Cardiac fibroblast (primary cell): Measurements from ENCODE around the gene NR6A1.

Source experiments
- DNase-seq, 2 donors: peaks; one replicate each; pipeline versions ENCODE4 v3.0.0 to v3.0.0-alpha.2; 2010; ENCODE audit warnings: low read depth in 2 of 2
- H3K4me3 ChIP-seq, 2 donors: replicated peaks in 1 of 2; 1 replicate in 1 of 2; 2 replicates in 1 of 2; pipeline ENCODE4 v1.5.1; 2011; ENCODE audit warnings: low read depth in 2 of 2, low read length in 2 of 2, mild to moderate bottlenecking in 2 of 2, moderate library complexity in 1 of 2
- CTCF ChIP-seq: IDR thresholded peaks from one replicate; pipeline ENCODE4 v1.5.1; 2011; ENCODE audit warnings: low read depth, mild to moderate bottlenecking, low read length, inconsistent platforms

The NR6A1 gene

GRCh38 chr9:124671861-124672260 lies 99.2 kb downstream of the NR6A1 start:
- TF ChIP-seq CTCF = no peak
- no peak for DNase-seq
- no peak overlapping the region for H3K4me3 ChIP-seq

- no peak for DNase-seq
- no peak for TF ChIP-seq CTCF
- no peak overlapping the region for H3K4me3 ChIP-seq
Measured at GRCh38 chr9:124666642-124667041, 104.5 kb downstream of the NR6A1 start.

- peak in 1 of 2 donors; percentile 73 for DNase-seq
- TF ChIP-seq CTCF = no peak
Measured at GRCh38 chr9:124665391-124666058, 105.6 kb downstream of the NR6A1 start.

GRCh38 chr9:124664143-124664542 lies 107.0 kb downstream of the NR6A1 start:
- TF ChIP-seq CTCF = no peak
- no peak overlapping the region for H3K4me3 ChIP-seq
- DNase-seq = peak; percentile 16 to 18

More at GRCh38 chr9:124665391-124666058, 105.6 kb downstream of the NR6A1 start:
- no peak overlapping the region for H3K4me3 ChIP-seq

GRCh38 chr9:124663046-124663961 lies 107.8 kb downstream of the NR6A1 start:
- no peak for TF ChIP-seq CTCF
- no peak overlapping the region for H3K4me3 ChIP-seq
- peak; percentile 11 to 25 for DNase-seq

- no peak overlapping the region for H3K4me3 ChIP-seq
- DNase-seq = no peak
- TF ChIP-seq CTCF = no peak
Measured at GRCh38 chr9:124662561-124662960, 108.5 kb downstream of the NR6A1 start.
